Measurements from ENCODE around the gene CYTH3.

DNA sequence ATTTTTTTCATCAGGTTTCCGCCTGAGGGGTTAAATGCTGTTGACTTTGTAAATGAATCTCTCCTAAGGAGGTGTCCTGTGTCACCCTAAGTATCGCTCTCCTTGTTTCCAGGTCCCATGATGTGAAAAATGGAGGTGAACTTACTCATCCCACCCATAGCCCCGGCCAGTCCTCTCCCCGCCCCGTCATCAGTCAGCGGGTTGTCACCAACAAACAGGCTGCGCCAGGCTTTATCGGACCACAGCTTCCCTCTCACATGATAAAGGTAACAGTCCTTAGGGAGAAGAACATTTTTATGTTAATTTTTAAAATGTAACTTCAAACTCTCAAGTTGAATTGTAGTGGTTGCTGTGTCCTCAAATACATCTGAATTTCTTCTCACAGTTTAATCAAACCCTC lies 124.8 kb downstream of the CYTH3 start:
- TF ChIP-seq CTCF (IDR thresholded peaks at IDR 0.05; ENCODE audit: insufficient read depth, low read length) (no peak), POLR2AphosphoS5 (IDR thresholded peaks at IDR 0.05; ENCODE audit: low read depth) (no peak)
- TF ChIP-seq, protein P1, sequence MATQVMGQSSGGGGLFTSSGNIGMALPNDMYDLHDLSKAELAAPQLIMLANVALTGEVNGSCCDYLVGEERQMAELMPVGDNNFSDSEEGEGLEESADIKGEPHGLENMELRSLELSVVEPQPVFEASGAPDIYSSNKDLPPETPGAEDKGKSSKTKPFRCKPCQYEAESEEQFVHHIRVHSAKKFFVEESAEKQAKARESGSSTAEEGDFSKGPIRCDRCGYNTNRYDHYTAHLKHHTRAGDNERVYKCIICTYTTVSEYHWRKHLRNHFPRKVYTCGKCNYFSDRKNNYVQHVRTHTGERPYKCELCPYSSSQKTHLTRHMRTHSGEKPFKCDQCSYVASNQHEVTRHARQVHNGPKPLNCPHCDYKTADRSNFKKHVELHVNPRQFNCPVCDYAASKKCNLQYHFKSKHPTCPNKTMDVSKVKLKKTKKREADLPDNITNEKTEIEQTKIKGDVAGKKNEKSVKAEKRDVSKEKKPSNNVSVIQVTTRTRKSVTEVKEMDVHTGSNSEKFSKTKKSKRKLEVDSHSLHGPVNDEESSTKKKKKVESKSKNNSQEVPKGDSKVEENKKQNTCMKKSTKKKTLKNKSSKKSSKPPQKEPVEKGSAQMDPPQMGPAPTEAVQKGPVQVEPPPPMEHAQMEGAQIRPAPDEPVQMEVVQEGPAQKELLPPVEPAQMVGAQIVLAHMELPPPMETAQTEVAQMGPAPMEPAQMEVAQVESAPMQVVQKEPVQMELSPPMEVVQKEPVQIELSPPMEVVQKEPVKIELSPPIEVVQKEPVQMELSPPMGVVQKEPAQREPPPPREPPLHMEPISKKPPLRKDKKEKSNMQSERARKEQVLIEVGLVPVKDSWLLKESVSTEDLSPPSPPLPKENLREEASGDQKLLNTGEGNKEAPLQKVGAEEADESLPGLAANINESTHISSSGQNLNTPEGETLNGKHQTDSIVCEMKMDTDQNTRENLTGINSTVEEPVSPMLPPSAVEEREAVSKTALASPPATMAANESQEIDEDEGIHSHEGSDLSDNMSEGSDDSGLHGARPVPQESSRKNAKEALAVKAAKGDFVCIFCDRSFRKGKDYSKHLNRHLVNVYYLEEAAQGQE (IDR thresholded peaks at IDR 0.05; ENCODE audit: insufficient replicate concordance, low read depth) = no peak

Measured in HL-60 (cell line).